ENCODE measurements around the gene COMMD2. TPM values are rescaled to one million over a fixed set of nuclear protein-coding genes. Genes with fewer than 3 reads are reported as not detected.
A peak's percentile ranks its signal among the peaks of the same experiment; 100 is the strongest.

Gene COMMD2
- total and polyA plus RNA-seq, 2 donors (not counting 1 experiment from before 2014, with no cell fraction given), result 15.0 to 45.1 TPM

DNA sequence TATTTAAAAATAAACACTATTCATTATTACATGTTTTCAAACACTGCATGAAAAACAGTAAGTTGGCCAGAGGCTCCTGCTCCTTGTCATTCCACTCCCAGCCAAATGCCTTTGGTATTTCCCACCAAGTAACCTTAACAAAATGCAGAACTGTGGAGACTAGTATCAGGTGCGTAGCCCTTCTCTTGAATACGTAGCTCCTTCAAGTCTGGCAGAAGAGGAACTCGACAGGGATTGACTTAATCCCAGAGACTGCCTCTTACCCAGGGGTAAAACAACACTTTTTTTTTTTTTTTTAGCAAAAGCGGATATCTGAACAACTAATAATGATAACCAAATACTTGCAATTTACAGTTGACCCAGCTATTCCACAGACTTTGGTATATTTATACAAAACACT, 738 bp downstream of the COMMD2 start:
- CTCF ChIA-PET, result interaction anchor here (0.6 to 3.1 kb wide), 7 partner anchors 16 to 658 kb away, joined by 3 to 17 read pairs (median 3); no protein-coding TSS in a partner anchor
- Histone ChIP-seq H4K20me1 (ENCODE audit: control insufficient read depth, insufficient read depth, low read length, poor library complexity, severe bottlenecking) (no peaks in the 10 kb centered on the region), H2AFZ (ENCODE audit: insufficient read depth, low read depth, low read length, poor library complexity, severe bottlenecking) (peak overlapping the region; percentile 89), H3K9ac (ENCODE audit: low read length) (peak overlapping the region; percentile 83), H3K9me3 (ENCODE audit: control extremely low read depth in 1 of 3, control insufficient read depth in 2 of 3, insufficient read depth in 1 of 3, low read length in 2 of 3) (no peaks in the 10 kb centered on the region), H3K27ac (ENCODE audit: low read length in 2 of 2) (peak overlapping the region; percentile 65 to 84), H3K36me3 (replicated peaks in 1 of 2; ENCODE audit: control extremely low read depth in 1 of 2, control insufficient read depth in 1 of 2, extremely low read depth in 1 of 2, insufficient read depth in 2 of 2, low read length in 1 of 2) (peaks cover 2 to 26% of the 10 kb centered on the region in 2 experiments), H3K79me2 (ENCODE audit: control insufficient read depth, insufficient read depth, low read length) (no peaks in the 10 kb centered on the region), H3K4me2 (replicated peaks; ENCODE audit: low read depth, low read length, poor library complexity, severe bottlenecking) (peak overlapping the region; percentile 74), H3K4me3 (ENCODE audit: control extremely low read depth in 1 of 5, extremely low read depth in 1 of 5, insufficient read depth in 1 of 5, low read depth in 2 of 5, low read length in 4 of 5) (peak overlapping the region; percentile 69 to 92 (median 83)), H3K4me1 (ENCODE audit: control insufficient read depth in 2 of 2, insufficient read depth in 2 of 2, low read length in 2 of 2) (peaks cover 11 to 15% of the 10 kb centered on the region in 2 donors), H3K27me3 (replicated peaks in 1 of 4; ENCODE audit: control extremely low read depth in 1 of 4, control insufficient read depth in 3 of 4, insufficient read depth in 4 of 4, low read length in 3 of 4) (no peaks in the 10 kb centered on the region)
- TF ChIP-seq, protein P1, sequence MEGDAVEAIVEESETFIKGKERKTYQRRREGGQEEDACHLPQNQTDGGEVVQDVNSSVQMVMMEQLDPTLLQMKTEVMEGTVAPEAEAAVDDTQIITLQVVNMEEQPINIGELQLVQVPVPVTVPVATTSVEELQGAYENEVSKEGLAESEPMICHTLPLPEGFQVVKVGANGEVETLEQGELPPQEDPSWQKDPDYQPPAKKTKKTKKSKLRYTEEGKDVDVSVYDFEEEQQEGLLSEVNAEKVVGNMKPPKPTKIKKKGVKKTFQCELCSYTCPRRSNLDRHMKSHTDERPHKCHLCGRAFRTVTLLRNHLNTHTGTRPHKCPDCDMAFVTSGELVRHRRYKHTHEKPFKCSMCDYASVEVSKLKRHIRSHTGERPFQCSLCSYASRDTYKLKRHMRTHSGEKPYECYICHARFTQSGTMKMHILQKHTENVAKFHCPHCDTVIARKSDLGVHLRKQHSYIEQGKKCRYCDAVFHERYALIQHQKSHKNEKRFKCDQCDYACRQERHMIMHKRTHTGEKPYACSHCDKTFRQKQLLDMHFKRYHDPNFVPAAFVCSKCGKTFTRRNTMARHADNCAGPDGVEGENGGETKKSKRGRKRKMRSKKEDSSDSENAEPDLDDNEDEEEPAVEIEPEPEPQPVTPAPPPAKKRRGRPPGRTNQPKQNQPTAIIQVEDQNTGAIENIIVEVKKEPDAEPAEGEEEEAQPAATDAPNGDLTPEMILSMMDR (IDR thresholded peaks at IDR 0.05), result no peak
- no peak for TF ChIP-seq EZH2 (IDR thresholded peaks at IDR 0.05; ENCODE audit: borderline replicate concordance, insufficient read depth, low read depth, low read length, poor library complexity, severe bottlenecking)
- 60% methylated on average over 1 of the region's 4 CpGs for WGBS (ENCODE audit: insufficient coverage)
- H3K27me3 Mint-ChIP-seq, result peaks cover 2% of the 10 kb centered on the region
- peak overlapping the region; percentile 98 for H3K4me3 Mint-ChIP-seq
- ATAC-seq (ENCODE audit: low read depth), result no peak
- intact Hi-C loops (cut with micrococcal nuclease), result loop anchor here (5.0 kb wide), 1 partner anchor 221 kb away; the partner anchor contains the start of gene PFN2
- H3K4me1 Mint-ChIP-seq, result peaks cover 27% of the 10 kb centered on the region
- H3K9me3 Mint-ChIP-seq (ENCODE audit: insufficient read depth), result no peaks in the 10 kb centered on the region
- POLR2A ChIA-PET, result interaction anchor here (0.7 kb wide), 1 partner anchor 658 kb away, joined by 3 read pairs; no protein-coding TSS in a partner anchor
- peak overlapping the region; percentile 96 for H3K27ac Mint-ChIP-seq
- DNase-seq, result peak; percentile 36

DNA sequence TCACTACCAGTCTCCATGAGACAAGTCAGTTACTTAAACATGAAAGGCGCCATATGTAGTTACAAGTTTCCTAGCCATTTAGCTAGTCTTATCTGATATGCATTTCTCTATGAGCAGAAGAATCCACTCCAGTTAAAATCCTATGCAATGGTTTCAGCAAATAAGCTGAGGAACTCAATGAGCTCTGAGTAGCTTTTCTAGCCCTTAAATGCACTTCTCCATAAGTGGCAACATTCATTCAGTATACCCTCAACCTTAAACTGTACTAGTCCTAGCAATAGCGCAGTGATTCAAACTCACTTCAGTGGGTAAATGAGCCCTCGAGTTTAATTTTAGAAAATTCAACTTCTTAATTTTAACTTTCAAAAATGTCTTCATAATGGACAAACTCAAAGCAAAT, 7.7 kb downstream of the COMMD2 start:
- intact Hi-C loops (cut with micrococcal nuclease), result no loop called here
- H3K27me3 Mint-ChIP-seq, result no peaks in the 10 kb centered on the region
- CTCF ChIA-PET, result interaction anchor here (0.6 to 1.4 kb wide), 2 partner anchors 26 to 64 kb away, joined by 3 to 5 read pairs; no protein-coding TSS in a partner anchor

More for the DNA sequence above, 7.7 kb downstream of the COMMD2 start:
- TF ChIP-seq, protein P1 (IDR thresholded peaks at IDR 0.05), result no peak
- TF ChIP-seq EZH2 (IDR thresholded peaks at IDR 0.05; ENCODE audit: borderline replicate concordance, insufficient read depth, low read depth, low read length, poor library complexity, severe bottlenecking), result no peak
- H3K79me2 ChIP-seq (ENCODE audit: control insufficient read depth, insufficient read depth, low read length), result no peaks in the 10 kb centered on the region
- DNase-seq (no peak), ATAC-seq (ENCODE audit: low read depth) (no peak)
- no peak overlapping the region for H3K9ac ChIP-seq (ENCODE audit: low read length)
- H4K20me1 ChIP-seq (ENCODE audit: control insufficient read depth, insufficient read depth, low read length, poor library complexity, severe bottlenecking), result no peaks in the 10 kb centered on the region
- no peak overlapping the region for H3K27ac Mint-ChIP-seq
- no peak overlapping the region for H3K27ac ChIP-seq (ENCODE audit: low read length in 2 of 2)
- H3K4me3 ChIP-seq (ENCODE audit: control extremely low read depth in 1 of 5, extremely low read depth in 1 of 5, insufficient read depth in 1 of 5, low read depth in 2 of 5, low read length in 4 of 5), result no peak overlapping the region
- no peak overlapping the region for H3K4me3 Mint-ChIP-seq
- H3K4me2 ChIP-seq (replicated peaks; ENCODE audit: low read depth, low read length, poor library complexity, severe bottlenecking), result no peak overlapping the region
- H3K9me3 Mint-ChIP-seq (ENCODE audit: insufficient read depth), result no peaks in the 10 kb centered on the region
- peaks cover 1% of the 10 kb centered on the region for H3K4me1 Mint-ChIP-seq
- H3K9me3 ChIP-seq (ENCODE audit: control extremely low read depth in 1 of 3, control insufficient read depth in 2 of 3, insufficient read depth in 1 of 3, low read length in 2 of 3), result no peaks in the 10 kb centered on the region
- H3K27me3 ChIP-seq (replicated peaks in 1 of 4; ENCODE audit: control extremely low read depth in 1 of 4, control insufficient read depth in 3 of 4, insufficient read depth in 4 of 4, low read length in 3 of 4), result no peaks in the 10 kb centered on the region
- POLR2A ChIA-PET, result no interaction called here
- 100% methylated on average over 1 of the region's 3 CpGs for WGBS (ENCODE audit: insufficient coverage)
- no peaks in the 10 kb centered on the region for H3K4me1 ChIP-seq (ENCODE audit: control insufficient read depth in 2 of 2, insufficient read depth in 2 of 2, low read length in 2 of 2)
- no peak overlapping the region for H2AFZ ChIP-seq (ENCODE audit: insufficient read depth, low read depth, low read length, poor library complexity, severe bottlenecking)
- H3K36me3 ChIP-seq (replicated peaks in 1 of 2; ENCODE audit: control extremely low read depth in 1 of 2, control insufficient read depth in 1 of 2, extremely low read depth in 1 of 2, insufficient read depth in 2 of 2, low read length in 1 of 2), result peaks cover 10 to 64% of the 10 kb centered on the region in 2 experiments
